Measurements from ENCODE around the gene CCDC78. TPM values are rescaled to one million over a fixed set of nuclear protein-coding genes. Genes with fewer than 3 reads are reported as not detected.
A peak's percentile ranks its signal among the peaks of the same experiment; 100 is the strongest.

CCDC78 gene
- total and polyA plus RNA-seq, 2 of the 13 experiments (the other 11 are each of a cell fraction or from before 2014, with no cell fraction given), result 0.53 to 1.5 TPM

DNA sequence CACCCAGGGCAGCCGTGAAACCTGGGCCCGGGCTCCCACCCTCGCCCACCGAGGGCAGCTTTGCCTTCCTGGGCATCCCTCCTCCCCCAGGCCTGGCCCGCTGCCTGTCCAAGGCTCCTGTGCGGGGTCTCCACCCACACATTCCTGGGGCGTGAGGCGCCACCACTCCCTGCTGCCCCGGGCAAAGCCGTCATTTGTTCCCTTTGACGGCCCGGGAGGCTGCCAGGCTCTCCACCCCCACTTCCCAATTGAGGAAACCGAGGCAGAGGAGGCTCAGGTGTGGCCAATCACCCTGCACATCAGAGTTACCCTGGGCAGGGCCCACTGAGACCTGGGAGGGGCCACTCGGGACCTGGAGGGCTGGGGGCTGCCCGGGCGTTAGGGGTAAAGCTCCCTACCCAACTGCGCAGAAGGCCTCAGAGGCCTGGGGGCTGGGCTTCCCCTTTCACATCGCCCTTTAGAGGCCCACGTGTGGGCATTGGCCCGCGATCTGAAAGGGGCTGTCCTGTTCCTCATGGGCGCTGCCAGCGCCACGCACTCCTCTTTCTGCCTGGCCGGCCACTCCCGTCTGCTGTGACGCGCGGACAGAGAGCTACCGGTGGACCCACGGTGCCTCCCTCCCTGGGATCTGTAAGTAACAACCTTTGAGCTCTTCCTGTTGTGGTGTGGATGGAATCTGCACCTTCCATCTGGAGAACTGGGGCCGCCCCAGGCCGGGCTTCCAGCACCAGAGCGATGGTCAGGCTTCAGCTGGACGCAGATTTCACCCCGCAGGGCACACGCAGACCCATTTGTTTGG lies 34.5 kb upstream of the CCDC78 start, which contains the start of gene MSLN (continued):
- TF ChIP-seq MED8 (CRISPR knock-in tag; IDR thresholded peaks at IDR 0.05; ENCODE audit: insufficient replicate concordance) (no peak), RFX5 (IDR thresholded peaks at IDR 0.05; ENCODE audit: low read depth, low read length) (no peak), TBX2 (CRISPR knock-in tag; IDR thresholded peaks at IDR 0.05; ENCODE audit: borderline replicate concordance) (peak; percentile 30; the same call in 1 of the 2 replicates), ARNTL (CRISPR knock-in tag; IDR thresholded peaks at IDR 0.05) (peak; percentile 55; the same call in 1 of the 2 replicates), NR2C2 (CRISPR knock-in tag; IDR thresholded peaks at IDR 0.05; ENCODE audit: borderline replicate concordance) (no peak), TSC22D2 (CRISPR knock-in tag; IDR thresholded peaks at IDR 0.05; ENCODE audit: borderline replicate concordance) (no peak), GATAD2A (CRISPR knock-in tag; IDR thresholded peaks at IDR 0.05) (peak; percentile 31; the same call in 1 of the 2 replicates), SKI (IDR thresholded peaks at IDR 0.05; ENCODE audit: partially characterized antibody) (no peak), ZNF670 (CRISPR knock-in tag; IDR thresholded peaks at IDR 0.05; ENCODE audit: borderline replicate concordance) (no peak), ZNF501 (CRISPR knock-in tag; IDR thresholded peaks at IDR 0.05) (no peak), HNRNPUL1 (IDR thresholded peaks at IDR 0.05; ENCODE audit: low read depth, low read length) (no peak), ZFX (CRISPR knock-in tag; IDR thresholded peaks at IDR 0.05; ENCODE audit: low read depth) (peak; percentile 63; the same call in 1 of the 2 replicates), ZNF552 (CRISPR knock-in tag; IDR thresholded peaks at IDR 0.05; ENCODE audit: borderline replicate concordance) (no peak)
- TF ChIP-seq, protein P1, sequence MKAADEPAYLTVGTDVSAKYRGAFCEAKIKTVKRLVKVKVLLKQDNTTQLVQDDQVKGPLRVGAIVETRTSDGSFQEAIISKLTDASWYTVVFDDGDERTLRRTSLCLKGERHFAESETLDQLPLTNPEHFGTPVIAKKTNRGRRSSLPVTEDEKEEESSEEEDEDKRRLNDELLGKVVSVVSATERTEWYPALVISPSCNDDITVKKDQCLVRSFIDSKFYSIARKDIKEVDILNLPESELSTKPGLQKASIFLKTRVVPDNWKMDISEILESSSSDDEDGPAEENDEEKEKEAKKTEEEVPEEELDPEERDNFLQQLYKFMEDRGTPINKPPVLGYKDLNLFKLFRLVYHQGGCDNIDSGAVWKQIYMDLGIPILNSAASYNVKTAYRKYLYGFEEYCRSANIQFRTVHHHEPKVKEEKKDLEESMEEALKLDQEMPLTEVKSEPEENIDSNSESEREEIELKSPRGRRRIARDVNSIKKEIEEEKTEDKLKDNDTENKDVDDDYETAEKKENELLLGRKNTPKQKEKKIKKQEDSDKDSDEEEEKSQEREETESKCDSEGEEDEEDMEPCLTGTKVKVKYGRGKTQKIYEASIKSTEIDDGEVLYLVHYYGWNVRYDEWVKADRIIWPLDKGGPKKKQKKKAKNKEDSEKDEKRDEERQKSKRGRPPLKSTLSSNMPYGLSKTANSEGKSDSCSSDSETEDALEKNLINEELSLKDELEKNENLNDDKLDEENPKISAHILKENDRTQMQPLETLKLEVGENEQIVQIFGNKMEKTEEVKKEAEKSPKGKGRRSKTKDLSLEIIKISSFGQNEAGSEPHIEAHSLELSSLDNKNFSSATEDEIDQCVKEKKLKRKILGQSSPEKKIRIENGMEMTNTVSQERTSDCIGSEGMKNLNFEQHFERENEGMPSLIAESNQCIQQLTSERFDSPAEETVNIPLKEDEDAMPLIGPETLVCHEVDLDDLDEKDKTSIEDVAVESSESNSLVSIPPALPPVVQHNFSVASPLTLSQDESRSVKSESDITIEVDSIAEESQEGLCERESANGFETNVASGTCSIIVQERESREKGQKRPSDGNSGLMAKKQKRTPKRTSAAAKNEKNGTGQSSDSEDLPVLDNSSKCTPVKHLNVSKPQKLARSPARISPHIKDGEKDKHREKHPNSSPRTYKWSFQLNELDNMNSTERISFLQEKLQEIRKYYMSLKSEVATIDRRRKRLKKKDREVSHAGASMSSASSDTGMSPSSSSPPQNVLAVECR (CRISPR knock-in tag; IDR thresholded peaks at IDR 0.05; ENCODE audit: borderline replicate concordance), result peak; percentile 44; the same call in 1 of the 2 replicates
- TF ChIP-seq, protein P2, sequence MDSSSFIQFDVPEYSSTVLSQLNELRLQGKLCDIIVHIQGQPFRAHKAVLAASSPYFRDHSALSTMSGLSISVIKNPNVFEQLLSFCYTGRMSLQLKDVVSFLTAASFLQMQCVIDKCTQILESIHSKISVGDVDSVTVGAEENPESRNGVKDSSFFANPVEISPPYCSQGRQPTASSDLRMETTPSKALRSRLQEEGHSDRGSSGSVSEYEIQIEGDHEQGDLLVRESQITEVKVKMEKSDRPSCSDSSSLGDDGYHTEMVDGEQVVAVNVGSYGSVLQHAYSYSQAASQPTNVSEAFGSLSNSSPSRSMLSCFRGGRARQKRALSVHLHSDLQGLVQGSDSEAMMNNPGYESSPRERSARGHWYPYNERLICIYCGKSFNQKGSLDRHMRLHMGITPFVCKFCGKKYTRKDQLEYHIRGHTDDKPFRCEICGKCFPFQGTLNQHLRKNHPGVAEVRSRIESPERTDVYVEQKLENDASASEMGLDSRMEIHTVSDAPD (CRISPR knock-in tag; IDR thresholded peaks at IDR 0.05), result no peak
- TF ChIP-seq, protein P3, sequence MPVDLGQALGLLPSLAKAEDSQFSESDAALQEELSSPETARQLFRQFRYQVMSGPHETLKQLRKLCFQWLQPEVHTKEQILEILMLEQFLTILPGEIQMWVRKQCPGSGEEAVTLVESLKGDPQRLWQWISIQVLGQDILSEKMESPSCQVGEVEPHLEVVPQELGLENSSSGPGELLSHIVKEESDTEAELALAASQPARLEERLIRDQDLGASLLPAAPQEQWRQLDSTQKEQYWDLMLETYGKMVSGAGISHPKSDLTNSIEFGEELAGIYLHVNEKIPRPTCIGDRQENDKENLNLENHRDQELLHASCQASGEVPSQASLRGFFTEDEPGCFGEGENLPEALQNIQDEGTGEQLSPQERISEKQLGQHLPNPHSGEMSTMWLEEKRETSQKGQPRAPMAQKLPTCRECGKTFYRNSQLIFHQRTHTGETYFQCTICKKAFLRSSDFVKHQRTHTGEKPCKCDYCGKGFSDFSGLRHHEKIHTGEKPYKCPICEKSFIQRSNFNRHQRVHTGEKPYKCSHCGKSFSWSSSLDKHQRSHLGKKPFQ (CRISPR knock-in tag; IDR thresholded peaks at IDR 0.05; ENCODE audit: insufficient replicate concordance), result no peak
